GM19463 (cell line): ENCODE results near the gene GAB2.

Experiments
- ATAC-seq: cut with Tn5 transposase; IDR thresholded peaks from one replicate; pipeline ENCODE4 v1.9.1; 2021; ENCODE audit warnings: mild to moderate bottlenecking, moderate library complexity; ENCODE audit not compliant: unreplicated experiment

The GAB2 gene

DNA sequence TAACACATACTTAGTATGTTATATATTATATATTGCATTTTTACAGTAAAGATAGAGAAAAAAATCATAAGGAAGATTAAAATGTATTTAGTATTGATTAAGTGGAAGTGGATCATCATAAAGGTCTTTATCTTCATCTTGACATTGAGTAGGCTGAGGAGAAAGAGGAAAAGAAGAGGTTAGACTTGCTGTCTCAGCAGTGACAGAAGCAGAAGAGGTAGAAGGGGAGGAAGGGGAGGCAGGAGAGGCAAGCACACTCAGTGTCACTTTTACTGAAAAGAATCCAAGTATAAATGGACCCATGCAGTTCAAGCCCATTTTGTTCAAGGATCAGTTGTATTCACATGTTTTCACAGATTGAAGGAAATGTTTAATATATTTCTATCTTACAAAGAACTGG is 69.7 kb downstream of the GAB2 start:
- no peak for ATAC-seq

DNA sequence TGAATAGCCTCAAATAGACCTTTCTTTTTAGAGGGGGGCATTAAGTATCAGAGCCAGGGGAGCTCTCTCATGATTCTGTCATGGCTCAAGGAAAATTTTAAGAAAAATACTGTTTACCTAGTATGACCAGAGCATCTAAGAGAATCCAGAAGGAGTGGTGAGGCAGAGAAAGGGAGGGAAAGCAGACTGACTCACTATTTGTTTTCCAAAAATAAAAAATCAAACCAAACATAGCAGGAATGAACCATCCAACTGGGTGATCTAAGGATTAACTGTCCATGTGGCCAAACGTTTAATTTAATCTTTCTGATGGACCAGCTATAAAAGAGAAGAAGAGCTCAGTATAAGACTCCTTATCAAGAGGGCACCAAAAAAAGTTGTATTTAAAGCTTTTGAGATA is 70.8 kb downstream of the GAB2 start:
- no peak for ATAC-seq

DNA sequence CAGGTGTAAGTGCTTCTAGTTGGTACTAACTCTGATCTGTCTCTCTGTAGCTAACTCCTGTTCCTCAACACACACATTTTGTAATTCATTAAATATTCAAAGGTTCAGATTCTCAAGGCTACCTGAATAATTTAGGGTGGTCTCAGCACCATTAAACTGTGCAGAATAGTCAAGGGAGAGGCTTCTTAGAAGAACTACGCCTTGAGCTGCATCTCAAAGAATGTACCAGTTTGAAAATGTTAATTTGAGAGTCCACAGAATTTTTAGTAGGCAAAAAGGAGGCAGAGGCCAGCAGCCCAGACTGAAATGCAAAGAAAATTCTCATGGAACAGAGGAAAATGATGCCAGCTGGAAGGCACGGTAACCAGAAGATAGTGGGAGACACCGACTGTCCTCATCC is 72.2 kb downstream of the GAB2 start:
- ATAC-seq, result no peak

DNA sequence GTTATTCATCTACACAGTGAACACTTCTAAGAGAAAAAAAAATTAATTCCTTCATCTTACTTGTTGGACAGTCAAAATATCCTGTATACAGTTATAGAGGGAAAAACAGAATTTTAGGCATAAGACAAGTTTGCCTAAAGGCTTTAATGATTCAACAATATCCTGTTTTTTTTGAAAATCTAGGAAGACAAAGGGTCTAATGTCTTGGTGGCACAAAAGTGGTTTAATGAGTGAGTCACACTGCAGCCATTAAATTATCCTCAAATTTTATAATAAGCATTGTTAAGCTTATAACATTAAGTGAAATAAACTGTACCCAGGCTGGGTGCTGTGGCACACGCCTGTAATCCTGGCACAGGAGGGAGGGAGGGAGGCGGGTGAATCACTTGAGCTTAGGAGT is 72.9 kb downstream of the GAB2 start:
- ATAC-seq, result no peak

DNA sequence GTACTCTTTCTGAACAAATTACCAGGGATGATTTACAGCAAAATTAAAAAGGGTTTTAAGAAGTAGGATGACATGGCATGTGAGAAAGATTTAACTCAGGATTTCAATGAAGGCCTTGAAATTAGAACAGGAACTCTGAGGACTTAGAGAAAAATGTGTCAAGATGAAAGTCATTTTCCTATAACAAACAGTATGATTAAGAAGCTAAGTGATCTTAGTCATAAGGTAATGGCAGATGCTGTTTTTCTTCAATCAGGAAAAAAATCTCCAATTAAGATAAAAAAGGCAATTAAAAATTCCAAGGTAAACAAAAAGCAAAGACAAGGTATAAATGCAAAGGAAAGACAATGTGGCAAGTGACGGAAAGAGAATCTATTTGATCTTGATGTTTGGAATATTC is 73.5 kb downstream of the GAB2 start:
- ATAC-seq, result no peak

DNA sequence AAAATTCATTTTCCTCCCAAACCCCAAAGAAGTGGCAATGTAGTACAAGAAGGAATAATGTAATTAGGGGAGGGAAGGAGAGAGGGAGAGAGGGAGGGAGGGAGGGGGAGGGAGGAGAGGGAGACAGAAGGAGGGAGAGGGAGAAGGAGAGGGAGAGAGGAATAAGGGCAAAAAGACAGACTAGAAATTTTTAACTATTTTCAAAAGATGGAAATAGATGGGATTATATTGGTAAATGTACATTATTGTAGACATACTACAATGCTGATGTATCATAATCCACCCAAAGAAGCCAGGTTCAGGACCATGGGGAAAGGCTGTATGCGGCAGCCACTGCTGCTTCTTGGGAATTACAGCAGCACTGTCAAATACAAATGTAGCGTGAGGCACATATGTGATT is 74.3 kb downstream of the GAB2 start:
- ATAC-seq, result no peak

DNA sequence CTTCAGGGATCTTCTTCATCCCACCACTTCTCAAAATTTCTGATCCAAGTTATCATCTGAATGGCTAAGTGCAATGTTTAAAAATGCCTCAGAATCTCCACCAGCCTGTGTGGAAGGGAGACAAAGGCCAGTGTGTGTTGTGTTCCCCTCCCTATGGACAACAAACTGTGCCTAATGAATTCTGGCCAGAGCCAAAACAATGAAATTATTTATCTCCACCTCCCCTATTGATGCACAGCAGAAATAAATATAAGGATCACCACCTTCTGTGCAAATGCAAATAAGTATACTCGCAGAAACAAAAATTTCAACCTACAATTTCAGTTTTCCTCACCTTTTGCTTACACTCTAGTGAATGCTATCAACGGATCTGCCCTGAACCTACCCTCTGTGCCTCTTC is 75.8 kb downstream of the GAB2 start:
- ATAC-seq, result no peak

DNA sequence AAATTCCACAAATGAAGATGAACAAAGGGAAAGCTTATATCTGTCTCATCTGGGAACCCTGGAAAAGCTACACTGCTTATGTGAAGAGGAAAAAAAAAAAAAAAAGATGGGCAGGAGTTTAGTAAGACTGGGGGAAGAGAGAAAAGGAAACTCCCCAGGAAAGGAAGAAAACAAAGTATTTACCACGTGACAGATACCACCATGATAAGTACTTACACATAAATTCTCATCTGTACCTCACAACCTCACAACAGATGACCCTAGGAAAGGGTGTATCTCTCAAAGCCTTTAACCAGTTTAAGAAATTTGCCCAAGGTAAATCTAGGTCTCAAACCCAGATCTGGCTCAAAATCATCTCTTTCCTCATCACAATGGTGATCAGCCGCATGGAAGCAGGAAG is 77.1 kb downstream of the GAB2 start:
- ATAC-seq, result no peak

DNA sequence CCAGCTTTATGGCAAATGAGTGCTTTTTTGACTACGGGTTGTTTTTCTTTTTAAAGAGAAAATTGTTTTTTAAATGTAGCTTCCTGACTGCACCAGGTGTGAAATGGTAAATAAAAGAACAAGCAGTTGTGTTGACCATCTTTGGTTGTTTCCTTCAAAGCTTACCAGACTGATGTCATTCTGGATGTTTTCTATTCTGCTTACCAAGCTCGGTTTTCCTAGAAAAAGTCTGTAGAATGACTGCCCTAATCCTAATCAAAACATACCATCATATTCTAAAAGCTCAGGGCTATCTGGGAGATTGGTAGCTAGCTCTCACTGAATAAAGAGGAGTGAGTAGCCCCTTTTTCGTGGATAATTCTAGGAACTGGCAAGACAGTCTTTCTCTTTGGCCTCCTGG is 77.7 kb downstream of the GAB2 start:
- no peak for ATAC-seq

DNA sequence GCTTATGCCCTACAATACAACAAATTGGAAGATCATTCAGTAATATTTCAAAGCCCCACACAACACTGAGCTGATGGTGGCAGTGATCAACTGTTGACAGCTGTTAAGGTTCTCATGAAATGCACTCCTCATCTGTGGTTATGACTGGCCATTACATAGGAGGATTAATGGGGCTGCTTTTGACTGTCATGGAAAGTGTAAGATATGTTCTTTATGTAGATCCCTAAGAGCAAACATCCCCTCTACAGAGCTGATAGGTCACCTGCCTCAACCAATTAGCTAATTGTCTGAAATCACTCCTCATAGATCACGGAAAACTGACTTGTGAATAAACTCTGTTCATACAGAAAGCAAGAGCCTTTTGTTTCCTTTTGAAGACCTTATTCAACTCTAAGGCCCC is 78.1 kb downstream of the GAB2 start:
- no peak for ATAC-seq

DNA sequence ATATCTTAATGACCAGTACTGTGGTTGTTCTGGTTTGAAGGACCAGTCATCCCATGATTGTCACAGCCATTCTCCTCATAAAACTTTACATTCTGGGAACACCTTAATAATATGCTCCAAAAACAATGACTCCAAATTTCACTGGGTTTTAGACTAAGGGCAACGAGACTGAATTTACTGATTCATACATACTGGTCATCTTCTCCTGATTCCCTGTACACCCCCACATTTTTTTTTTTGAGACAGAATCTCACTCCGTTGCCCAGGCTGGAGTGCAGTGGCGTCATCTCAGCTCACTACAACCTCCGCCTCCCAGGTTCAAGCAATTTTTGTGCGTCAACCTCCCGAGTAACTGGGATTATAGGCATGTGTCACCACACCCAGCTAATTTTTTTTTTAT is 78.9 kb downstream of the GAB2 start:
- no peak for ATAC-seq

DNA sequence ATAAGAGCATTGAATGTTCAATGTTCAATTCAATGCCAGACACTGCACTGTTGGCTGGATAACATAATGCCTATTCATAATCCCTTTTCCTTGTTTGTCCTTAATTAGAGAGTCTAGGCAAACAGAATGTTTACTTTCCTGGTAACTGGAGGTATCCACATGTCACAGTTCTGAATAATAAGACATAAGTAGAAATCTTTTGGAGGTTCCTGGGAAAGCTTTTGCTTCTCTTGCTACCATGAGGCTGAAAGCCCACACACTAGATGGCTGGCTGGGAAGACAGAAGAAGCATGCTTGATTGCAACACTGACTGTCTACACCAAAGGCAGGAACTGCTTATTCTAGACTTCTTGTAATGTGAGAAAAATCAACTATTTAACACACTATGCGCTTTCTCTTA is 79.5 kb downstream of the GAB2 start:
- no peak for ATAC-seq

DNA sequence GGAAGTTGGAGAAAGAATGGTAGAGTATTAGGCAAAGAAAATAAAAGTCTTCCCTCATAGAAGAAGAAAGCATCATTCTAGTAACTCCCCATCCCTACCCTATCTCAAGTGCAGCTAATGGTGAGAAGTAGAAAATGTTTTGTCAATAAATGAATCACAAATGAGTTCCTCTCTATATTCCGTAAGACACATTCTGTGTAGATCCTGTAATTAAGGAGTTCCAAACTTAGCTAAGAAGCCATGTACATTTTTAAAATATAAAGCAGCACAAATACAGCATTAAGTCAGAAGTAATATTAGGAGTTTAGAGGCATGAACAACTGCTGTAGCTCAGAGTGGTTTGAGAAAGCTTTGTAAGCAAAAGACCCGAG is 80.1 kb downstream of the GAB2 start:
- no peak for ATAC-seq

DNA sequence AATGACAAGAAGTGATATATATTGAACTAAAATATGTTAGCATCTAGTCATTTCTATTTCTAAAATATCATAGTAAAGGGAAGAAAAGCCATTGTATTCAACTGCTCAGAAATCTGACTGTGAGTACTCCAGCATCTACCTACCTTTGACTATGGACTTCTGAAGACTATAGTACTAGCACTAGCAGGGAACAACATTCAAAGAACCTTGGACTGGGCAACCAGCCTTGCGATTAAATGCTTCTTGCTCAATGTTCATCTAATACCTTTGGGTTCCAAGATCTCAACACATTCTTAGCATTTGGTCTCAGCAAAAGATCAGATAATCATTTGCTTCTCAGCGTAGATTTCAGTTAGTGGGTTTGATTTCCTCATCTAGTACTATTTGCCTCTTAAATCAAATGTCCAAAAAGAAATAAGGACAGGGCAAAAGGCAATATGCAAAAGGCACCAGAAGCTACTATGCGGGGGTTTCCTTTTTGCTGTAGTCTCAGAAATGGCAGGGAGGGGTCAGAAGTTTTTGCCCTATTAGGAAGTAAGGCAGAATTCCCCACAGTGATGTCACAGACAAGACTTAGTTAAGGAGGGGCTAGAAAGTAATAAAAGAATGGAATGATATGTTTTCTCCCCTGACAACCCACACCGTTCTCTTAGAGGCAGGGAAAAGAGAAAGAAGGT is 80.6 kb downstream of the GAB2 start:
- ATAC-seq, result no peak

DNA sequence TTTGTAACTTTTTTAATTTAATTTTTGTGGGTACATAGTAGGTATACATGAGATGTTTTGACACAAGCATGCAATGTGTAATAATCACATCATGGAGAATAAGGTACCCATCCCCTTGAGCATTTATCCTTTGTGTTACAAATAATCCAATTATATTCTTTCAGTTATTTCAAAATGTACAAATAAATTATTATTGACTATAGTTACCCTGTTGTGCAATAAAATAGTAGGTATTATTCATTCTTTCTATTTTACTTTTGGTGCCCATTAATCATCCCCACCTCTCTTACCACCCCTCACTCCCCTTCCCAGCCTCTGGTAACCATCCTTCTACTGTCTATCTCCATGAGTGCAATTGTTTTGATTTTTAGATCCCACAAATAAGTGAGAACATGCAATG is 83.5 kb downstream of the GAB2 start:
- ATAC-seq, result no peak

DNA sequence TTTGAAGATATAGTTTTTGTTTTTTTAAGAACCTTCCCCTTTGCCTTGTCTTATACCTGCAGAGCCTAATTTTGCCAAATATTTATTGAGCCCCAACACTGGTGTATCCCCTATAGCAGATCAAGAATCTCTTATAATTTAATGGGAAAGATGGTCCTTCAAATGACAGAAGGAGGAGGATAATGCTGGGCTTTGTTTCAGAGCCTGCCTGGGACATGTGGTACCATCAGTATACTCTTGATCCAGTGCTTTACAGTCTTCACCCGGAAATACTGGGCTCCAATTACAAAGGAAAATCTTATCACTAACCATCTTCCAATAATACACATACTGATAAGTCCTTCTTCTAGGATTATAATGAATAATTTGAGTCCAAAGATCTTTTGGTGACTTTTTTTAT is 84.7 kb downstream of the GAB2 start:
- no peak for ATAC-seq

DNA sequence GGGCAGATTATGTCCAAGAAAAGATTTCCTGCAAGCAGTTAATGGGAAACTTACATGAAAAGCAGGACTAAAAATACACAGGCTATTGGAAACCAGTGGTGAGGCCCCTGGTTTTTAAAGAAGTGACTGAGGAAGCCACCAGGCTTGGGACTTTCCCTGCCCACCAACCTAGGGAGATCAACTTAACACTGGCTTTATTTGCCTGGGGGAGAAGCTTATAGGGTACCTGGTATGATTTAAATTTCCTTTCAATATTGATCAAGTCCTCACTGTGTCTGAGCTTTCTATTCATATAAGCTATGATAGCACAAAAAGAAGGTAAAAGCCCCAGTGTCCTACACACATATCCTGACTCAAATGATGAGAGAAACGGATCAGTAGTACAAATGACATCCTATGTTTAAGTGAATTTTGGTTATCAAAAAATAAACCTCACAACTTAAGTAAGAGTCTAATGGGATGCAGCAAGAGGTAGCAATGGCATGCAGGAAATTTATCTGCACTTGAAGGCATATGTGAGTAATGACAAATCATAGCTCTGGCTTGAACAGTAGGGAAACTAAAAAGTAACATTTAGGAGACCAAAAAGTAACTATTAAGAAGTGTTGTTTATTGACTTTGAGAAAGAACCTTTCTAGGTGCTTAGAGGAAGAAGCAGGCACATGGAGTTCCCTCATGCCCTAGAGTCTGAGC is 85.3 kb downstream of the GAB2 start:
- no peak for ATAC-seq

DNA sequence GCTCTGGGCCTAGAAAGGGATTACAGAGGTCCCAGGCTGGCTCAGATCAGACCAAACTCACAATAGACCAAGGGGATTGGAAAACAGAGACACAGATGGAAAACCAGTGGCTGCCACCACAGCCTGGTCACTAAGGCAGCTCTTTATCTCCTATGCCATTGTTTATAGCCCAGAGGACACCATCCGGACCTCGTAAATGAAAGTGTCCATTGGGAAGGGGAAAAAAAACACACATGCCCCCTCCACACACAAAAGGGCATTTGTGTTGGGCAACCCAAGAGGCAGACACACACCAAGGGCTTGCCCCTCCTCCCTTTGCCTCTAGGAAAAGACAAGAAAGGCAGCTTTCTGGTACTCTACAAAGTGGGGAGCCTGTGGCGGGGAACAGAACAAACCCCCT is 85.9 kb downstream of the GAB2 start:
- no peak for ATAC-seq

DNA sequence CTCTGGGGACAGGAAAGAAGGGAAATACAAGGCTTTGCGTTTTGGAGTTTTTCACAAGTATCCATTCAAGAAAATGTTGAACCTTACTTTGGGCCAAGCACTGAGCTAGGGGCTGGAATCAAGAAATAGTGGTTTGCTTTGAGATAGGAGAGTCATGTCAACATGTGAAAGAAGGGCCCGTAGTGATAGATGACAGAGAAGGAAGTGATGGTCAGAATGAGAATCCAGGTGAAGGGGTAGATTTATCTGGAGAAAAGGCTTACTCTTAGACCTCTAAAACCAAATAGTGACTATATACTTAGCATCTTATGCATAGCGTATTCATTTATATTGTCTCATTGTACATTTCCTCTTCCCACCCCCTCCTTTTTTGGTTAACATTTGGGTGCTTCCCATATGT is 87.3 kb downstream of the GAB2 start:
- no peak for ATAC-seq

DNA sequence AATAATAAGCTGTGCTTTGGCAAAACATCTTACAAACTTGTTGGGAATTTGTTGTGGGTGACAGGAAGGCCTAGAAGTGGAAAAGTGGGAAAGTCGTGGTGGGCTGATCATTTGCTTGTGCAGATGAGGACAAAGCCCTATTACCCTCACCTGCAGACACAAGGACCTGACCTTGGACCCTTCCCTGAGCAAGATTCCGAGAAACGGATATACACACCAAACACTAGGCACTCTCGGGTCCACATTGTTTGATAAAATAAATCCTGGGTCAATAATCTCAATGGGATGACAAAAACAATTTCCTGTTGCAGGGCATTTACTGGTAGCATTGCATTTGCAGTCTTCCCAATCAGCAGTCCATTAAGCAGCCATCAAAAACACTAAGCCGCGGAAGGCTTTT is 89.7 kb downstream of the GAB2 start:
- no peak for ATAC-seq

DNA sequence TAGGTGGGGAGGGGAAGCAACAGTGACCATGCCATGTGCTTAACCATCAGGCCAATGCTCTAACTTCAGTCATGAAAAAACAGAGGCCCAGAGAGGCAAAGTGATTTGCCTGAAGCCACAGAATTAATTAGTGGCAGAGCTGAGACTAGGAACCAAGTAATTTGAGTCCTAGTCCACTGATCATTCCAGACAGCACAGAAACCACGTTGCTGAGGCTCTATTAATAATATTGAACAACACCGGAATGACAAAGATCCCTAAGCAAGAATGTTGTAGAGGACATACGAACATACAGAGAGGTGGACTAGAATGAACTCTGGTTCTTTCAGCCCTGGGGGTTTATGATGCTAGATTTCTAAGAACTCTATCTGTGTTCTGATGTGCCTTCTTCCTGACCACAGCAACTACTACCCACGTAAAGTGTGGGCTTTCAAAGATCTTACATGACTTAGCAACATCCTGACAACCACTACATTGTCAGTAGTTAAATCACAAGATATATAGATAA is 92.3 kb downstream of the GAB2 start:
- peak; percentile 66 for ATAC-seq

DNA sequence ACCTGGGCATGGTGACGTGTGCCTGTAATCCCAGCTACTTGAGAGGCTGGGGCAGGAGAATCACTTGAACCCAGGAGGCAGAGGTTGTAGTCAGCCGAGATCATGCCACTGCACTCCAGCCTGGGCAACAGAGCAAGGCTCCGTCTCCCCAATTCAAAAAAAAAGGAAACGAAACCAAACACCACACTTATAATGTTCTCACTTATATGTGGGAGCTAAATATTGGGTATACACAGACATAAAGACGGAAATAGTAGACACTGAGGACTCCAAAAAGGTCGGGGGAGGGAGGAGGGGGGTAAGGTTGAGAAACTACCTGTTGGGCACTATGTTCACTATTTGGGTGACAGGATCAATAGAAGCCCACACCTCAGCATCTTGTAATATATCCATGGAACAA is 94.3 kb downstream of the GAB2 start:
- no peak for ATAC-seq

DNA sequence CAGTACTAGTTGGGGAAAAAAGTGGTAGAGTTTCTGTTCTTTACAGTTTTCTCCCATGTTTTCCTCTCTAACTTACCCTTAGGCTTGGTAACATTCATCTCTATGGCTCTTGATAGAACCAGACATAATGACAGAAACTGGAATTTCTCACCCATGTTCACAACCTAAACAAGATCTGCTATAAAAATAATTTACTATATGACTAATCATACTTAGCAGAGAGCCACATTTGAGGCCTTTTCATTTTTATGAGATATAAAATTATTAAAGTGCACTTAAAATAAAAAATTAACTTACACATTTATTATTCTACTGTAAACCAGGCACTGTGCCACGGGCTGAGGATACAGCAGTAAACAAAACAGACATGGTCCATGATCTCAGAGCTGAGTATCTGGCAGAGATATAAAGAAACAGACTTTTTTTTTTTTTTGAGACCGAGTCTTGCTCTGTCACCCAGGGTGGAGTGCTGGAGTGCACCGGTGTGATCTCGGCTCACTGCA is 98.1 kb downstream of the GAB2 start:
- no peak for ATAC-seq
